GM18951 (cell line): ENCODE data around the gene SNX32.

Experiments used
- POLR2A ChIP-seq: IDR thresholded peaks from 4 replicates; pipeline ENCODE4 v1.6.1; 2011; ENCODE audit warnings: mild to moderate bottlenecking; ENCODE audit not compliant: insufficient read length, insufficient read depth; ENCODE audit errors: extremely low read depth
- in situ Hi-C: fragments of 300-500 bp; cut with MboI; formaldehyde crosslinking; loops from one replicate; pipeline ENCODE4 v1.12.0; 2022; ENCODE audit warnings: low sequenced_read_pairs, mixed read lengths, inconsistent platforms; ENCODE audit not compliant: unreplicated experiment

The SNX32 gene

GRCh38 chr11:65791719-65792213 lies 42.0 kb upstream of the SNX32 start:
- in situ Hi-C loops, result no loop called here
- TF ChIP-seq POLR2A, result peak; percentile 53

GRCh38 chr11:65792456-65792855 lies 41.3 kb upstream of the SNX32 start:
- in situ Hi-C loops, result no loop called here
- TF ChIP-seq POLR2A, result no peak

DNA sequence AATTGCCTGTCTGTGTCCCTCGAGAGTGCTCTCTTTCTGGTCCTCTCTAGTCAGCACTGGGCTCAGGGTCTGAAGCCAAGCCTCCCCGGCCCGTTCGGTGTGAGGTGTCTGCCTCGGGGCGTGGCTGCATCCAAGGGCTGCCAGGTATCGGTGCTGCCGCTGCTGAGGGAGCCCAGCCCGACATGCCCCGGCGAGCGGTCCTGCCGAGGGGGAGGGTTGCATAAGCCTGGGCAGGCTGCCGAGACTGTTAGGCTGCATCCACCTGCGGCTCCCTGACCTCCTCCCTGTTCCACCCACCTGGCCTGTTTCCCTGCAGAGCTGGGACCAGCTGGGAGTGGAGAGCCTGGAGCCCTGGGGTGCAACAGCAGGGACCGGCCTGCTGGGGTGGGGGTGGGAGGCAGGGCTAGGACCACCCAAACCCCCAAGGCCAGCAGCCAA lies 40.6 kb upstream of the SNX32 start:
- no peak for TF ChIP-seq POLR2A
- in situ Hi-C loops, result no loop called here

DNA sequence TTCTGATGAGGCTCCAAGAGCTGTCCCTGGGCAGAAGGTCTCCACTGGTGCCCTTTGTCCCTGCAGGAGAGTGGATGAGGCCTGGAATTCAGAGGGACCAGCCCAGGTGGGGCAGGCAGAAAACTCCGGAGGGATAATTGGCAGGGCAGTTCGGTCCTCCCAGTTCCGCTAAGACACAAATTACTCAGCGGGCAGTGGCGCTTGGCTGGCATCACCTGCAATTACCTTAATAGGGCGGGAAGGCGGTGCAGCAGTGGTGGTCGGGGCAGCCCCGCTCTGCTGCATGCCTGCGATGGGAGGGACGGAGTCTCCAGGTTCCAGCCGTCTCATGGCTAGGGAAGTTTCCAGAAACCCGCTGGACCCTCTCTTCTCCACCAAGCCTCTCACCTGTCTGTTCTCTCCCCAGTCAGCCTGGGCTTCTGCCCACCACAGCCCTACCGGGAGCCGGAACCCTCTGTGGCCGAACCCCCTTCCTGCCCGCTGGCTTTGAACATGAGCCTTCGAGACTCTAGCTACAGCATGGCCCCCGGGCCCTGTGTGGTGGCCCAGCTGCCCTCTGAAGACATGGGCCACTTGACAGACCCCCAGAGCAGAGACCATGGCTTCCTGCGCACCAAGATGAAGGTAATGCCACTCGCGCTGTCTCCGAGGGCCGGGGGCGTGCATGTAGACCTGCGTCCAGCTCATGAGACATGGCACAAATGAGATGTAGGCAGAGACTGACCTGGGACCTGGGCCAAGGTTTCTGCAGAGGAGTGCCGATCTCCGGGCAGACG lies 40.0 kb upstream of the SNX32 start:
- no peak for TF ChIP-seq POLR2A
- in situ Hi-C loops, result no loop called here

GRCh38 chr11:65794570-65795510 lies 38.9 kb upstream of the SNX32 start:
- no peak for TF ChIP-seq POLR2A
- in situ Hi-C loops, result no loop called here

- TF ChIP-seq POLR2A, result no peak
- in situ Hi-C loops, result no loop called here
These were observed 36.8 kb upstream of the SNX32 start for GRCh38 chr11:65796726-65797601.

GRCh38 chr11:65797711-65798110 lies 36.1 kb upstream of the SNX32 start:
- TF ChIP-seq POLR2A, result no peak
- in situ Hi-C loops, result no loop called here

GRCh38 chr11:65798882-65799281 lies 34.9 kb upstream of the SNX32 start:
- in situ Hi-C loops, result no loop called here
- no peak for TF ChIP-seq POLR2A

- no peak for TF ChIP-seq POLR2A
- in situ Hi-C loops, result no loop called here
These were observed 32.4 kb upstream of the SNX32 start for GRCh38 chr11:65801153-65801987.

DNA sequence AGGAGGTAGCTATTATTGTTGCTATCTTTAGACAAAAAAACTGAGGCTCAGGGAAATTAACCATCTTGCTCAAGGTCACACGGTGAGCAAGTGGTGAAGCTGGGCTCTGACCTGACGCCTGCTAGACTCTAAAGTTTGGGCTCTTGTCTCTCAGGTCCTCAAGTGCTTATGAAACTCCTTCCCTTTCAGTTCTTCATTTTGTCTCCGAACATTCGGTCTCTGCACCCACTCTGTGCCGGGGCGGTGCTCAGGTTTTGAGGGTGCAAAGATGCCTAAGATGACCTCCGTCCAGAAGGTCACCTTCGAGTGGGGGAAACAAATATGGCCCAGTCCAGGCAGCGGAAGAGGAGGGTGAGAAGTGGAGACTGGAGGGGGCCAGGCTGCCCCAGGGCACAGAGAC lies 30.9 kb upstream of the SNX32 start:
- no peak for TF ChIP-seq POLR2A
- in situ Hi-C loops, result no loop called here

- in situ Hi-C loops, result no loop called here
- TF ChIP-seq POLR2A, result no peak
These were observed 29.8 kb upstream of the SNX32 start for GRCh38 chr11:65803797-65804492.
